Astrocyte of the hippocampus (primary cell): ENCODE data around the gene IP6K1.
A peak's percentile ranks its signal among the peaks of the same experiment; 100 is the strongest.

Experiments
- DNase-seq: peaks from one replicate; pipeline ENCODE4 v3.0.0; 2011; ENCODE audit warnings: low read depth, low spot score

IP6K1 gene

DNA sequence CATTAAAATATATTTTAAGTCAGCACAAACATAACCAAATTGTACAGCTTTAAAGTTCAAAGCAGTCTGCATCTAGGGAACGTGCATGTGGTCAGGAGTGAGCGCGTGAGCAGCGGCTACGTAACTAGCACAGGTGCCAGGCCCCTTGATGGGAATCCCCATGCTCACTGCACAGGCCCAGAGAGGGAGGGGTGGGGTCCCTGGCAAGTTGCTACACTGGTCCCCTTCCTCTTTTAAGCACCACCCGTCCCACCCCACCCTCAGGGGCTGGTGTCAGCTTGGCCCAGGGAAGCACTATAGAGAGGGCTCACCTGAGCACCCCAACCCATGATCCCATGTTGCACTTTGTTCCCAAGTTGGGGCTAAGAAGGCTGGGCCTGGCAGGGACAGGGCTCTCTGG, 61.8 kb downstream of the IP6K1 start:
- no peak for DNase-seq

DNA sequence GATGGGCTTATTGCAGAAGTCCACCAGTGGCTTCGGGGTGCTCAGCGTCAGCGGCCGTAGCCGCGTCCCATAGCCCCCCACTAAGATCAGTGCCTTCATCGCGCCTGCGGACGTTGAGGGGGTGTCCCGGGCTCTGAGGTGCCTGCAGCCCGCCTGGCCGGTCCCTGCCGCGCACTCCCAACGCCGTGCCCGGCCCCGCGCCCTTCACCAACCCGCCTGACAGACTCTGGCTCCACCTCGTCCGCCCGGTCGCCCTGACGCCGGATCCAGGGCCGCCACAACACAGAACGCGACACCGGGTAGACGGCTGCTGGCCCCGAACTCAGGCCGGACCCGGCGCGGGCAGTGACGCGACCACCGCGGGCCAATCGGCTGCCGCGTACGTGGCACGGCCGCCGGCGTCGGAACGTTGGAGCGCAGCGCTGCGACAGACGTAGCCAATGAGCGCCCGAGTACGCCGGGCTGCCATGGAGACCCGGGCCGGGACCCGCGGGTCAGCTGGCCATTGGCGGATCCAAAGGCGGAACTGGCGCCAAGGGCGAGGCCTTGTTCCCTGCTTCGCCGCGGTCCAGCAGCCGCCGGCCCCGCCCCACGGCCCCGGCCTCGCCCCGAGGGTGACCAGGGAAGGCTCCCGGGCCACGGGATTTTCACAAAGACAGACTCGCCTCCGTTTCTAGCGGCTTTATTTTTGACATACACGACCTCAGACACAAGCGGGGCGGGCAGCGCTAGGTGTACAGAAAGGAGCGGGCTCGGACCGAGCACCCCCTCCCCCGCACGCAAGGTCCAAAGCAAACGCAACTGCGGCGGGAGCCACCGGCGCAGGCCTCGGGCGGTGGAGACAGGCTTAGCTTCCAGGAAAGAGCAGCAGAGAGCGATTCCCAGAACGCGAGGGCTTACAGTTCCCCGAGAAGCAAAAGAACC, 62.5 kb downstream of the IP6K1 start, which contains the start of gene GMPPB:
Gene GMPPB, minus strand, starts transcription at position 324 of the 924 bp plus-strand sequence. Its CDS starts 225 bp downstream, at position 99.
- DNase-seq, result peak; percentile 99

GRCh38 chr3:49723296-49723627, 63.1 kb downstream of the IP6K1 start:
- DNase-seq, result peak; percentile 62

- no peak for DNase-seq
These were observed 63.4 kb downstream of the IP6K1 start for GRCh38 chr3:49722896-49723295.

DNA sequence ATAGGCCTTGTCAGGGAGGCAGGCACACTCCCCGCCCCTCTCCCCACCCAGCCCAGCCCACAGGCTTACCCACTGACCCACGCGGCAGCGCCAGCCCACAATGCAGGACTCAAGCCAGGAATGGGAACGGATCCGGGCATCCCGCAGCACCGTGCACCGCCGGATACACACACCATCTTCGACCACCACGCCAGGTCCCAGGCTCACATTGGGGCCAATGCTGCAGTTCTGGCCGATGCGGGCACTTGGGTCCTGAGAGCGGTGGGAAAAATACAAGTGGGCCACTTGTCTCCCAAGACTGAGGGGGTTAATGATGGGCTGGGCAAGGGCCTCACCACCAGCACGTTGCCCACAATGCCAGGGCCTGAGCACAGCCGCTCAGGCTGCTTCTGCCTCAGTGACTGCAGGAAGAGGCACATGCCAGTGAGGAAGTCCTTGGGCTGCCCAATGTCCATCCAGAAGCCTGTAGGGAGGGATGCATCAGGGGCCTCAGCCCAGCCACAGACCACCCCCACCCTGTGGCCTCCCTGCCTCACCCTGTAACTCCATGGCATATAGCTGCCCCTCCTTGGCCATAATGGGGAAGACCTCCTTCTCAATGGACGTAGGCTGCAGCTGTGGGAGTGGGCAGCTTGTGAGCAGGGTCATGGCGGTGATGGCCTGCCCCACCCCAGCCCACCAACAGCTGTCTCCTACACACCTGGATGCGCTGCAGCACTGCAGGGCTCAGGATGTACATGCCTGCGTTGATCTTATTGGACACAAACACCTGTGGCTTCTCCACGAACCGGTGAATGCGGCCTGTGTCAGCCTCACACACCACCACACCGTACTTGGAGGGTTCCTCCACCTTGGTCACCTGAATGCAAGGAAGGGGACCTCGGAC, 64.2 kb downstream of the IP6K1 start:
- no peak for DNase-seq

DNA sequence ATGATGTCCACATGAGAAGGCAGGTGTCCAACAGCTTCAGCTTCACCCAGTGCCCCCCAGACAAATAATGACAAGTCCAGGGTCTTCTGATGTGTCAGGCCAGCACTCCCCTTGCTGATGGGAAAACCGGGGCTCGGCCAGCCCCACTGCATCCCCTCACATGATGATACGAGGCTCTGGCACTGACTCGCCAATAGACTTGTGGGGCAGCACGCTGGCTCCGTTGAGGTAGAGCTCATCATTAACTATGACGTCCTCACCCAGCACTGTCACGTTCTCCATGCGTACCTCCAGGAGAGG, 64.8 kb downstream of the IP6K1 start:
- DNase-seq, result no peak

- no peak for DNase-seq
These were observed 65.3 kb downstream of the IP6K1 start for GRCh38 chr3:49720855-49721595.

- DNase-seq, result peak; percentile 96
These were observed 67.0 kb downstream of the IP6K1 start, which contains the start of gene AMIGO3 for GRCh38 chr3:49719214-49719884. Gene AMIGO3 (minus strand): TSS chr3:49719684. CDS start chr3:49719465, 219 bp downstream.

- peak; percentile 28 for DNase-seq
These were observed 67.5 kb downstream of the IP6K1 start for GRCh38 chr3:49718858-49719213.

DNA sequence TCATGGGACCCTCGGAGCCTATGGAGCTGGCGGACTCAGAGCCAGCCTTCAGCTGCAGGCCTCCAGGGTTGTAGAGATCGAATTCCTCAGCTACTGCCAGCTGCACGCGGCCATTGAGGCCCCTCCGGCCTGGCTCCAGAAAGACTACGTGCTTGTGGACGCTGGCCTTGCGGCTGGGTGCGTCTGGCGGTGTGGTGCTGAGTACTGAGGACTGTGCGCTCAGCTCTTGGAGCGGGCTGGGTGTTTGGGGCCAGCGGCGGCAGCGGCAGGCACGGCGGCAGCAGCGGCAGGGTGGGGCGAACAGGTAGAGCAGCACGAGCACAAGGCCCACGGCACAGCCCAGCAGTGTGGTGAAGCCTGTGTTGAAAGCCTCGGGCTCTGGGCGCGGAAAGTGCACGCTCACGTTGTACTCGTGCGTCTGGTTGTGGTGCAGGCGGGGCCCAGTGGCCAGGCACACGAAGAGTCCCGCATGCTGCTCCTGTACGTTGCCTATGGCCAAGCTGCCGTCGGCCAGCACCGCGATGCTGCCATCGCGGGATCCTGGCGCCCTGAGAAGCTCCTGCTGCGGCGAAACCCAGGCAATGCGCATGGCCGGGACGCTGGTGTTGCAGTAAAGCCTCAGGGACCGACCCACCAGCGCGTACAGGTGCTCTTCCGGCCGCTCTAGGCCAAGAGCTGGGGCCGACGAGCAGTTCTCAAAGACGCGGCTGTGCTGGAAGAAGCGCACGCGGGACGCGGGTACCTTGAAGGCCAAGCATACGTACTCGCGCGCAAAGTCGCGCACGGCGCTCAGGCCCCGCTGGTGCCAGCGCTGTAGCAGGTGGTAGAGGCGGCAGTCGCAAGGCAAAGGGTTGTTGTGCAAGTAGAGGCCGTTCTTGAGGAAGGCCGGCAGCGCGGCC, 68.1 kb downstream of the IP6K1 start:
- DNase-seq, result no peak

GRCh38 chr3:49717211-49717958, 69.0 kb downstream of the IP6K1 start:
- no peak for DNase-seq

DNA sequence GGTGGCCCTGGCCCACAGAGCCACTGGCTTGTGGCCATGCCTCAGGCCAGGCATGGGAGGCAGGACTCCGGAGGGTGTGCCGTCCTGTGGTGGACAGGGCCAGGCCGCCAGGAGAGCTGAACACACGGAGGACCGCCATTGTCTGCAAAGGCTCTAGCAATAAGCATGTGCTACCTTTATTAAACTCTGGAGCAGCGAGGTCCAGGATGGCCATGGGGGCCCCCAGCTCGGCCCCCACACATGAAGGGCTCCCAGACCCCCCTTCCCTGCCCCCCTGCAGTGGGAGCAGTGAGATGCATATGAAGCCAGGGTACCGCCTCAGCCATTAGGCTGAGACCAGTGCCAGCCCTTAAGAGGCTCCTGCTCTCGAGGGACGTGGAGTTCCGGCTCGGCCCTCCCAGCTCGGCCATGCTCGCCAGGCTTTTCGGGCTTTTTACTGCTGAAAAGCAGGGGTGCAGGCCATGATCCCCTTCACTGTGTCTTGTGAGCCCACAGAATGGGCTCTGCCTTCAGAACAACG, 69.6 kb downstream of the IP6K1 start:
- no peak for DNase-seq

- no peak for DNase-seq
These were observed 70.2 kb downstream of the IP6K1 start for GRCh38 chr3:49716169-49716568.

- DNase-seq, result no peak
These were observed 70.7 kb downstream of the IP6K1 start for GRCh38 chr3:49715611-49716121.

- no peak for DNase-seq
These were observed 71.4 kb downstream of the IP6K1 start for GRCh38 chr3:49714728-49715550.

DNA sequence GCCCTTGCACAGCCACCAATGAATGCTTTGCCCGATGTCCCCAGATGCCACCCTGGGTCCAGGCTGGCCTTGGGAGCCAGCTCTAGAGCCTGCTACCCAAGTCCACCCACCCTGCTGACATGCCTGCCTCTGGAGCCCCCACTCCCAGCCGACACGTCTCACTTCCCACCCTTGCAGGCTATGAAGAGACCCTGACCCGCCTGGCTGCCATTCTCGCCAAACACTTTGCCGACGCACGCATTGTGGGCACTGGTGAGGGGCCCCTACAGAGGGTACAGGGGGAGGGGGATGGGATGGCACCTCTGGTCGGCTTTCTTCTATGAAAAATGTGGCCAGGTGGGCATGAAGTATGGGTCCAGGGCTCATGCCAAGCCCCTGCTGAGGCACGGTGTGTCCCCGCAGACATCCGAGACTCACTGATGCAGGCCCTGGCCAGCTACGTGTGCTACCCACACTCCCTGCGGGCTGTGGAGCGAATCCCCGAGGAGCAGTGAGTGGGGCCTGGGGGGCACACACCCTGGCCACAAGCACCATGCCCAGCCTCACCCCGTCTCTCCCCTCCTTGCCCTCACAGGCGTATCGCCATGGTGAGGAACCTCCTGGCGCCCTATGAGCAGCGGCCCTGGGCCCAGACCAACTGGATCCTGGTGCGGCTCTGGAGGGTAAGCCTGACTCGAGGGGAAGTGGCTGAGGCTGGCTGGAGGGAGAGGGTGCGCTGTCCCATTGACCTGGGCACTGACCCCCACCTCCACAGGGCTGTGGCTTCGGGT, 72.8 kb downstream of the IP6K1 start:
- DNase-seq, result no peak

- no peak for DNase-seq
These were observed 73.6 kb downstream of the IP6K1 start for GRCh38 chr3:49712631-49713317.
